K562 (cell line): Measurements from ENCODE around the gene LAPTM4A. TPM values are rescaled to one million over a fixed set of nuclear protein-coding genes. Genes with fewer than 3 reads are reported as not detected.

ENCODE experiments used
- ASH1L ChIP-seq: fragments of 450-650 bp; IDR thresholded peaks from 2 replicates; pipeline ENCODE4 v1.6.1; 2018; ENCODE audit warnings: borderline replicate concordance, mild to moderate bottlenecking, low read depth; ENCODE audit not compliant: partially characterized antibody
- DPF2 ChIP-seq: fragments of 450-650 bp; IDR thresholded peaks from 2 replicates; pipeline ENCODE4 v1.6.1; 2016
- E2F3 ChIP-seq: fragments of 250-450 bp; sonication (Bioruptor Pico); IDR thresholded peaks from 2 replicates; pipeline ENCODE4 v1.4.0; 2020; ENCODE audit warnings: mild to moderate bottlenecking
- FIP1L1 ChIP-seq: fragments of 200-400 bp; formaldehyde crosslinking; IDR thresholded peaks from 2 replicates; pipeline ENCODE4 v1.6.1; 2018; ENCODE audit warnings: mild to moderate bottlenecking, low read depth, low read length; ENCODE audit not compliant: poor library complexity, severe bottlenecking
- FOSL1 ChIP-seq: fragments of 200-800 bp; sonication (Bioruptor generic); conservative IDR thresholded peaks from 2 replicates; pipeline ENCODE4 v1.6.1; 2016; ENCODE audit warnings: missing genetic modification characterization, missing compliant biosample characterization
- GABPB1 ChIP-seq: sonication (generic); formaldehyde crosslinking; IDR thresholded peaks from 2 replicates; pipeline ENCODE4 v1.8.0; 2022; ENCODE audit warnings: mild to moderate bottlenecking, missing genetic modification reagents
- NR4A1 ChIP-seq, 2 experiments: fragments of 250-450 bp in 1 of 2; fragments of 450-650 bp in 1 of 2; sonication (Bioruptor Pico) in 1 of 2; IDR thresholded peaks; 2 replicates each; pipeline versions ENCODE4 v1.4.0 to v1.6.1; 2016 to 2020; ENCODE audit warnings: mild to moderate bottlenecking in 2 of 2, missing compliant biosample characterization in 1 of 2, missing genetic modification characterization in 1 of 2, moderate library complexity in 1 of 2
- TAF1 ChIP-seq: IDR thresholded peaks from 2 replicates; pipeline ENCODE4 v1.6.1; 2011; ENCODE audit warnings: mild to moderate bottlenecking, low read length, moderate library complexity; ENCODE audit not compliant: insufficient read depth, control insufficient read depth, severe bottlenecking; ENCODE audit errors: extremely low read depth
- ZBTB40 ChIP-seq, 2 experiments: fragments of 450-650 bp in 1 of 2; sonication (generic) in 1 of 2; formaldehyde crosslinking in 1 of 2; IDR thresholded peaks; 2 replicates each; pipeline versions ENCODE4 v1.7.1 to v1.9.0; 2016 to 2022; ENCODE audit warnings: inconsistent platforms in 1 of 2, mild to moderate bottlenecking in 1 of 2, missing genetic modification reagents in 1 of 2
- ZBTB49 ChIP-seq: sonication (generic); formaldehyde crosslinking; IDR thresholded peaks from 2 replicates; pipeline ENCODE4 v1.8.0; 2022; ENCODE audit warnings: missing genetic modification reagents, mild to moderate bottlenecking, borderline replicate concordance
- ZNF707 ChIP-seq: fragments of 250-450 bp; sonication (Bioruptor Pico); conservative IDR thresholded peaks from 2 replicates; pipeline ENCODE4 v1.8.0; 2022; ENCODE audit warnings: inconsistent platforms, mild to moderate bottlenecking, moderate library complexity
- polyA plus RNA-seq, 8 experiments: library from polyadenylated mRNA; depleted of rRNA in 4 of 8; stranded (reverse) in 5 of 8; unstranded in 3 of 8; fragments of >200 nt; fragmentation: Nextera tagmentation in 2 of 8; fragmentation: Illumina TruSeq in 1 of 8; extraction: Ambion mirVana in 2 of 8; extraction: Trizol in 1 of 8; gene quantifications; 2 replicates each; pipeline versions ENCODE4 v1.2.1 to v1.2.3, GENCODE V29; 2011 to 2014; ENCODE audit warnings: inconsistent platforms in 1 of 8, missing spikeins in 1 of 8
- total RNA-seq, 7 experiments: library from RNA; depleted of rRNA in 6 of 7; stranded (reverse); fragments of >200 nt in 6 of 7; fragmentation: Illumina TruSeq in 2 of 7; extraction: Trizol in 2 of 7; gene quantifications; 2 replicates each; pipeline versions ENCODE4 v1.2.1 to v1.2.3, GENCODE V29; 2011 to 2021; ENCODE audit warnings: low replicate concordance in 1 of 7

The LAPTM4A gene
- total and polyA plus RNA-seq, 9 of the 15 experiments (the other 6 are each of a cell fraction or from before 2014, with no cell fraction given) = 13.4 to 157 (median 50.1) TPM

- no peak for TF ChIP-seq ZBTB40 (IDR thresholded peaks at IDR 0.05)
- no peak for TF ChIP-seq ZBTB40 (CRISPR knock-in tag; IDR thresholded peaks at IDR 0.05)
- TF ChIP-seq ZBTB49 = no peak
- no peak for TF ChIP-seq ZNF707 (CRISPR knock-in tag)
- no peak for TF ChIP-seq NR4A1 (CRISPR knock-in tag; IDR thresholded peaks at IDR 0.05)
- TF ChIP-seq NR4A1 (tag; IDR thresholded peaks at IDR 0.05) = no peak; the same call in 1 of the 2 replicates
- TF ChIP-seq DPF2 = peak; percentile 63; the same call in 1 of the 2 replicates
- 0 out of 2 replicates have a peak, but pooled peaks have one; percentile 65 for TF ChIP-seq E2F3 (CRISPR knock-in tag)
- no peak for TF ChIP-seq FOSL1 (tag)
- TF ChIP-seq TAF1 = peak; percentile 49
- TF ChIP-seq FIP1L1 = no peak
- peak; percentile 69; the same call in 1 of the 2 replicates for TF ChIP-seq GABPB1 (CRISPR knock-in tag)
- peak; percentile 96 for TF ChIP-seq ASH1L
These were observed at the start of gene LAPTM4A (continued) for GRCh38 chr2:20051532-20052228.
